Heart right ventricle (tissue), 16 donors: Measurements from ENCODE around the gene NUFIP1. TPM values are rescaled to one million over a fixed set of nuclear protein-coding genes. Genes with fewer than 3 reads are reported as not detected.

Source experiments
- ATAC-seq, 8 donors: fragments of 200-7000 bp; cut with Tn5 transposase; one replicate each; pipeline ENCODE4 v1.9.1; 2020; ENCODE audit warnings: mild to moderate bottlenecking in 8 of 8, moderate library complexity in 8 of 8, moderate number of reproducible peaks in 1 of 8
- DNase-seq, 2 donors: peaks; one replicate each; pipeline ENCODE4 v3.0.0-alpha.2; 2020
- H3K27ac ChIP-seq, 10 donors: fragments of 200-600 bp; sonication (generic) in 2 of 10; one replicate each; pipeline versions ENCODE4 v1.5.0 to v1.8.0; 2020 to 2022; ENCODE audit warnings: mild to moderate bottlenecking in 3 of 10
- H3K27me3 ChIP-seq, 7 donors: fragments of 200-600 bp; one replicate each; pipeline ENCODE4 v1.8.0; 2021 to 2022; ENCODE audit warnings: mild to moderate bottlenecking in 2 of 7
- H3K36me3 ChIP-seq, 9 donors: fragments of 200-600 bp; sonication (generic) in 1 of 9; one replicate each; pipeline versions ENCODE4 v1.5.0 to v1.8.0; 2020 to 2022; ENCODE audit warnings: mild to moderate bottlenecking in 2 of 9
- H3K4me1 ChIP-seq, 9 donors: fragments of 200-600 bp; sonication (generic) in 1 of 9; one replicate each; pipeline versions ENCODE4 v1.5.0 to v1.8.0; 2020 to 2022; ENCODE audit warnings: mild to moderate bottlenecking in 4 of 9
- H3K4me3 ChIP-seq, 10 donors: fragments of 200-600 bp; sonication (generic) in 2 of 10; one replicate each; pipeline versions ENCODE4 v1.5.0 to v1.8.0; 2020 to 2022; ENCODE audit warnings: mild to moderate bottlenecking in 7 of 10, moderate library complexity in 2 of 10
- H3K9me3 ChIP-seq, 11 donors: fragments of 200-600 bp in 10 of 11; sonication (generic) in 2 of 11; one replicate each; pipeline versions ENCODE4 v1.5.0 to v1.8.0; 2013 to 2022; ENCODE audit warnings: mild to moderate bottlenecking in 2 of 11, control low read depth in 1 of 11, moderate library complexity in 1 of 11
- WGBS, 2 donors: extraction: QIAGEN DNeasy Blood & Tissue Kit; methylation state at CpG; one replicate each; pipeline ENCODE4 v1.1.7; 2013; ENCODE audit warnings: inconsistent platforms in 1 of 2; 5-methylcytosine and 5-hydroxymethylcytosine counted together
- intact Hi-C, 10 donors: fragments of 100-400 bp; cut with DNase I; formaldehyde crosslinking; loops; one replicate each; pipeline versions ENCODE4 v1.11.1 to v1.14.2; 2022
- long read RNA-seq, 3 donors: library from polyadenylated mRNA; unstranded; transcript quantifications; one replicate each; pipeline ENCODE4 v2.0.0, GENCODE V29; 2020 to 2021
- polyA plus RNA-seq, 2 donors: library from polyadenylated mRNA; stranded (reverse); fragments of 200-250 nt; gene quantifications; one replicate each; pipeline ENCODE4 v1.2.3, GENCODE V29; 2013
- total RNA-seq, 10 donors: library from RNA; stranded (reverse); fragmentation: NEBNext Ultra II Directional in 3 of 10; extraction: Animal tissue kit (Norgen Biotek cat#: 25700) in 3 of 10; gene quantifications; one replicate each; pipeline versions ENCODE4 v1.2.1 to v1.2.4, GENCODE V29; 2021 to 2023
- TF ChIP-seq, protein P1 (sequence below), 9 donors: fragments of 200-600 bp; sonication (generic) in 2 of 9; IDR thresholded peaks; one replicate each; pipeline versions ENCODE4 v1.5.0 to v1.8.0; 2021 to 2022; ENCODE audit warnings: antibody characterized with exemption in 9 of 9, mild to moderate bottlenecking in 5 of 9, moderate library complexity in 1 of 9
- donor health status: Arrhythmogenic right ventricular cardiomyopathy.
- donor health status: ischemic (EF 13 %, LVEDD 7.1; RV severe dilation, severe dysfunction).
- donor health status: healthy with polysubstance abuse.
- donor health status: DM: no; HTN: yes; CAD: no.
- donor health status: DM: no; HTN: no; CAD: no.
- donor health status: ischemic (EF 25% LVEDD 6.9; RV normal size, moderate dysfunction).
- donor health status: ischemic (EF 25% LVEDD 5.7; RV mildly dilated, moderate dysfunction).
- donor health status: healthy.
- donor health status: DM: yes; HTN: yes; CAD: no.
- donor health status: Ischemic cardiomyopathy.
- donor health status: ischemic (EF 35%, LVEDD 5.7; RV mildly dilated, moderate dysfunction).
- donor health status: nonischemic (EF 11% LVEDD 7.7; RV severe dilation, severe dysfunction).
- donor health status: DM: yes; HTN: yes; CAD: no.
- donor health status: PGD.
- donor health status: ischemic (EF 29% LVEDD 5.4; RV normal size, mild dysfunction).
- donor health status: nonischemic (EF 23%, LVEDD 6.1; RV moderate dilation, normal function).

NUFIP1 gene
- total RNA-seq (1 to 10 TPM; 2.3 to 5.0 (median 3.2) TPM), polyA plus RNA-seq (1 to 10 TPM; 1.5 to 2.0 TPM)
- long read RNA-seq, donor 1, partial matches to known transcripts: 1 of 1 reads
- long read RNA-seq, donor 1, other reads (novel, unspliced or antisense): 0 of 1 reads
- long read RNA-seq, donor 2, partial matches to known transcripts: 0 of 3 reads
- long read RNA-seq, donor 2, other reads (novel, unspliced or antisense): 0 of 3 reads
- long read RNA-seq, donor 3, partial matches to known transcripts: 0 of 2 reads
- long read RNA-seq, donor 3, other reads (novel, unspliced or antisense): 0 of 2 reads

DNA sequence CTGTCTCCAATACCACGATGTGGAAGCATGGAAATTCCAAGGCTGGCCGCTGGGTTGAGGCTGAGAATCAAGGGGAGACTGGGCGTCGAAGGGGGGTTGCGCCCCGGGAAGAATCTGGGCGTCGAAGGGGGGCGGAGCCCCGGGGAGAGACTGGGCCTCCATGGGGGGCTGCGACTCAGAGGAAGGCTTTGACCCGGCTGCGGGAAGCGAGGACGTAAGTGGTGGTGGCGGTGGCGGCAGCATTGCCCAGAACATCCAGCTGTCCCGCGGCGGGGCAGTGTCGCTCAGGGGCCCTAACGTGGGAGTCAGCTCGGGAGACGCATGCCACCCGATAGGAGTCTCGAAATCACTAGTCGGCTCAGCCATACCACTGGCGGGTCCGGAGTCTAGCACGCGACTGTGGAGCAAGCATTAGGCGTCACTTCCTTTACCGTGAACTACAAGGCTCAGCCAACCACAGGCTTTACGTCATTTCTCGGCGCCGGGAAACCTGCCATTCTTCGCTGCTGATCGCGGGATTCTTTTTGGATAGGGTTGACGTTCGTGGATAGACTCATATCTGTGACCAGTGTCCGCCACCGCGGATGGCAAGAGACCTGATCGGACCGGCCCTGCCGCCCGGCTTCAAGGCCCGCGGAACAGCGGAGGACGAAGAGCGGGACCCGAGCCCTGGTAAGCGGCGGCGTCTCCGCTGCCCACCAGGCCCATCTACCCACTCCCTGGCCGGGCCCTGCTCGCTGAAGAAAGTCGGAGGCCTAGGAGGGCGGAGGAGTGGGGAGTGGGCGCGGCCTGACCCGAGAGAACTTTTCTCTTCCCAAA is at the start of gene NUFIP1, which contains the start of gene GPALPP1:
NUFIP1 (minus strand) TSS at position 401 of the 819 bp plus-strand sequence; CDS start at position 366, 35 bp downstream.
GPALPP1 (plus strand) TSS at position 468 of the 819 bp plus-strand sequence; CDS start at position 585, 117 bp downstream.
- peak within 1 kb of the TSS; percentile 51 to 94 (median 84) for H3K27ac ChIP-seq
- TF ChIP-seq, protein P1, sequence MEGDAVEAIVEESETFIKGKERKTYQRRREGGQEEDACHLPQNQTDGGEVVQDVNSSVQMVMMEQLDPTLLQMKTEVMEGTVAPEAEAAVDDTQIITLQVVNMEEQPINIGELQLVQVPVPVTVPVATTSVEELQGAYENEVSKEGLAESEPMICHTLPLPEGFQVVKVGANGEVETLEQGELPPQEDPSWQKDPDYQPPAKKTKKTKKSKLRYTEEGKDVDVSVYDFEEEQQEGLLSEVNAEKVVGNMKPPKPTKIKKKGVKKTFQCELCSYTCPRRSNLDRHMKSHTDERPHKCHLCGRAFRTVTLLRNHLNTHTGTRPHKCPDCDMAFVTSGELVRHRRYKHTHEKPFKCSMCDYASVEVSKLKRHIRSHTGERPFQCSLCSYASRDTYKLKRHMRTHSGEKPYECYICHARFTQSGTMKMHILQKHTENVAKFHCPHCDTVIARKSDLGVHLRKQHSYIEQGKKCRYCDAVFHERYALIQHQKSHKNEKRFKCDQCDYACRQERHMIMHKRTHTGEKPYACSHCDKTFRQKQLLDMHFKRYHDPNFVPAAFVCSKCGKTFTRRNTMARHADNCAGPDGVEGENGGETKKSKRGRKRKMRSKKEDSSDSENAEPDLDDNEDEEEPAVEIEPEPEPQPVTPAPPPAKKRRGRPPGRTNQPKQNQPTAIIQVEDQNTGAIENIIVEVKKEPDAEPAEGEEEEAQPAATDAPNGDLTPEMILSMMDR (IDR thresholded peaks at IDR 0.05): peak in 1 of 9 donors; percentile 7
- 0% methylated on average over 66 of the region's 66 CpGs for WGBS, 2 donors
- DNase-seq (peak; percentile 89 to 96), ATAC-seq (peak; percentile 96 to 99 (median 98))
- no peaks in the 10 kb centered on the region for H3K27me3 ChIP-seq
- peaks cover 0 to 48% (median 27%) of the 10 kb centered on the region in 9 donors for H3K4me1 ChIP-seq
- peaks cover 0 to 21% (median 0%) of the 10 kb centered on the region in 9 donors for H3K36me3 ChIP-seq
- H3K9me3 ChIP-seq: no peaks in the 10 kb centered on the region
- intact Hi-C loops: loop anchor here in 1 of 10 donors (10.0 kb wide), 1 partner anchor 316 kb away; no protein-coding TSS in a partner anchor
- peak within 1 kb of the TSS; percentile 66 to 99 (median 92) for H3K4me3 ChIP-seq

DNA sequence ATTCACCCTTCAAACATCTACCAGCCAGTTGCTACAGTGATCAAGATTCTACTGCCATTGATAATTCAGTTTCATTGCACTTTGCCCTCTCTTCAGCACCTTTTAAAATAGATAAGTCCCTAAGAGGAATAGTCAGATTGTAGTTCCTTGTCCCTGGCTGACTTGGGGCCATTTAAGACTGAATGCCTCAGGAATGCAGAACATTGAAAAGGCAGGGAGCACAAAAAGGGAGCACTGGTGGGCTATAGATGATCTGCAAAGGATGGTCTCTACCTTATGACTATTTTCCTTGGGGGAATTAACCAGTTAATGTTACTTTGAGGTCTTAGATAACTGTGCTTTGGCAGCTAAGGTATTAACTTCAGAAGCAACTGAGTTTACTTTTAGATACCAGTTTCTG is 46.9 kb upstream of the NUFIP1 start:
- Histone ChIP-seq H3K27ac (no peak overlapping the region), H3K27me3 (no peaks in the 10 kb centered on the region), H3K9me3 (no peaks in the 10 kb centered on the region), H3K36me3 (peaks cover 0 to 54% (median 3%) of the 10 kb centered on the region in 9 donors), H3K4me1 (no peaks in the 10 kb centered on the region), H3K4me3 (no peak overlapping the region)
- no peak for DNase-seq
- ATAC-seq: no peak
- TF ChIP-seq, protein P1 (IDR thresholded peaks at IDR 0.05): no peak
- intact Hi-C loops: no loop called here

DNA sequence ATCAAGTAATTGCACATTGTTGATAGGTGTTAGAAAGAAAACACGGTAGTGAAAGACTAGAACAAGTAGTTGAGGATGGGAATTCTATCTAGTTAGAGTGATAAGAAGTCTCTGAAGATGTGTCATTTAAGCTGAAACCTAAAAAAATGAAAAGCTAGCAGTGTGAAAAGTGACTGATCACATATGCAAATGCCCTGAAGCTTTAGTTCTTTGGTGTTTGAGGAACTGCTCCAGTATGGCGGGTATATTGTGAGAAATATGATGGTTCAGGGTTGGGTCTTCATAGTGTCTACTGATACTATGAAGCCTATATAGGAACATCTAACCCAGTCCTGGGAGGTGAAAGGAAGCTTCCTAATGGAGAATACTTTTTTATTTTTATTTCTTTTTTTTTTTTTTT is 45.1 kb upstream of the NUFIP1 start:
- no peak overlapping the region for H3K27ac ChIP-seq
- H3K36me3 ChIP-seq: peaks cover 0 to 70% (median 5%) of the 10 kb centered on the region in 9 donors
- H3K4me1 ChIP-seq: no peaks in the 10 kb centered on the region
- H3K9me3 ChIP-seq: no peaks in the 10 kb centered on the region
- intact Hi-C loops: no loop called here
- 97 to 98% methylated on average over 2 of the region's 2 CpGs for WGBS, 2 donors
- TF ChIP-seq, protein P1 (IDR thresholded peaks at IDR 0.05): no peak
- ATAC-seq (no peak), DNase-seq (no peak)
- no peaks in the 10 kb centered on the region for H3K27me3 ChIP-seq
- no peak overlapping the region for H3K4me3 ChIP-seq

DNA sequence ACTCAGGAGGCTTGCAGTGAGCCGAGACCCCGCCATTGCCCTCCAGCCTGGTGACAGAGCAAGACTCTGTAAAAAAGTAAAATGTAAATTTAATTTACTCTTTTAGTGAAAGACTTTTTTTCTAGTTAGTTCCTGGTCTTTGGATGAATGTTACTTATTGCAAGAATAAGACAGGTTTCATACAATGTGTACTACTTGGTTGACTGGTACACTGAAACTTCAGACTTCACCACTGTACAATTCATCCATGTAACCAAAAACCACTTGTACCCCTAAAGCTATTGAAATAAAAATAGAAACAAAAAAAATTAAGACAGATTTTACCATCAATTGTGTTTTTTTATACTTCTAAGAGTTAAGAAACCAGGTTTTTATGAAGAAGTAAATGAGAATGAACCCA is 35.6 kb upstream of the NUFIP1 start:
- DNase-seq (no peak), ATAC-seq (no peak)
- TF ChIP-seq, protein P1 (IDR thresholded peaks at IDR 0.05): no peak
- no peaks in the 10 kb centered on the region for H3K4me1 ChIP-seq
- 96 to 100% methylated on average over 2 of the region's 2 CpGs for WGBS, 2 donors
- no peaks in the 10 kb centered on the region for H3K27me3 ChIP-seq
- peaks cover 0 to 97% (median 24%) of the 10 kb centered on the region in 9 donors for H3K36me3 ChIP-seq
- H3K9me3 ChIP-seq: no peaks in the 10 kb centered on the region
- H3K4me3 ChIP-seq: no peak overlapping the region
- no peak overlapping the region for H3K27ac ChIP-seq
- intact Hi-C loops: no loop called here
